ENCODE data around the gene SVOPL. TPM values are rescaled to one million over a fixed set of nuclear protein-coding genes. Genes with fewer than 3 reads are reported as not detected.

The SVOPL gene
- total and polyA plus RNA-seq, 9 donors = 0.08 TPM; not detected in 8

- peaks cover 41% of the 10 kb centered on the region for H3K9me3 ChIP-seq (replicated peaks; ENCODE audit: control insufficient read depth, low read depth, low read length)
- DNase-seq = no peak
- H3K27ac ChIP-seq (ENCODE audit: low read length) = no peak overlapping the region
- H3K4me1 ChIP-seq (ENCODE audit: control insufficient read depth, insufficient read depth, low read length) = no peaks in the 10 kb centered on the region
- 100% methylated on average over 1 of the region's 4 CpGs for WGBS (ENCODE audit: insufficient coverage)
- no peak overlapping the region for H3K4me3 ChIP-seq (ENCODE audit: low read length)
- peaks cover 53% of the 10 kb centered on the region for H3K36me3 ChIP-seq (ENCODE audit: control insufficient read depth, insufficient read depth, low read length)
- H3K27me3 ChIP-seq (ENCODE audit: control insufficient read depth, insufficient read depth, low read length) = no peaks in the 10 kb centered on the region
These were observed 147.4 kb downstream of the SVOPL start for GRCh38 chr7:138553805-138554204.

GRCh38 chr7:138551102-138551501, 150.1 kb downstream of the SVOPL start:
- no peak for DNase-seq
- Histone ChIP-seq H3K27ac (ENCODE audit: low read length) (no peak overlapping the region), H3K9me3 (replicated peaks; ENCODE audit: control insufficient read depth, low read depth, low read length) (peaks cover 14% of the 10 kb centered on the region), H3K4me3 (ENCODE audit: low read length) (no peak overlapping the region), H3K4me1 (ENCODE audit: control insufficient read depth, insufficient read depth, low read length) (no peaks in the 10 kb centered on the region), H3K36me3 (ENCODE audit: control insufficient read depth, insufficient read depth, low read length) (peaks cover 32% of the 10 kb centered on the region), H3K27me3 (ENCODE audit: control insufficient read depth, insufficient read depth, low read length) (no peaks in the 10 kb centered on the region)
- WGBS (ENCODE audit: insufficient coverage) = no CpG with 5 or more reads among the region's 3 CpGs

GRCh38 chr7:138550337-138550736, 150.8 kb downstream of the SVOPL start:
- WGBS (ENCODE audit: insufficient coverage) = no CpG with 5 or more reads among the region's 3 CpGs
- Histone ChIP-seq H3K27ac (ENCODE audit: low read length) (no peak overlapping the region), H3K27me3 (ENCODE audit: control insufficient read depth, insufficient read depth, low read length) (no peaks in the 10 kb centered on the region), H3K4me1 (ENCODE audit: control insufficient read depth, insufficient read depth, low read length) (no peaks in the 10 kb centered on the region), H3K36me3 (ENCODE audit: control insufficient read depth, insufficient read depth, low read length) (peaks cover 34% of the 10 kb centered on the region), H3K9me3 (replicated peaks; ENCODE audit: control insufficient read depth, low read depth, low read length) (peaks cover 9% of the 10 kb centered on the region), H3K4me3 (ENCODE audit: low read length) (no peak overlapping the region)
- DNase-seq = no peak

- Histone ChIP-seq H3K9me3 (replicated peaks; ENCODE audit: control insufficient read depth, low read depth, low read length) (peaks cover 4% of the 10 kb centered on the region), H3K4me3 (ENCODE audit: low read length) (no peak overlapping the region), H3K27ac (ENCODE audit: low read length) (no peak overlapping the region), H3K36me3 (ENCODE audit: control insufficient read depth, insufficient read depth, low read length) (peaks cover 33% of the 10 kb centered on the region), H3K27me3 (ENCODE audit: control insufficient read depth, insufficient read depth, low read length) (no peaks in the 10 kb centered on the region), H3K4me1 (ENCODE audit: control insufficient read depth, insufficient read depth, low read length) (no peaks in the 10 kb centered on the region)
- WGBS (ENCODE audit: insufficient coverage) = 100% methylated on average over 1 of the region's 1 CpG
- no peak for DNase-seq
These were observed 152.1 kb downstream of the SVOPL start for GRCh38 chr7:138549082-138549481.

- no peaks in the 10 kb centered on the region for H3K9me3 ChIP-seq (replicated peaks; ENCODE audit: control insufficient read depth, low read depth, low read length)
- H3K4me3 ChIP-seq (ENCODE audit: low read length) = no peak overlapping the region
- H3K27me3 ChIP-seq (ENCODE audit: control insufficient read depth, insufficient read depth, low read length) = no peaks in the 10 kb centered on the region
- H3K27ac ChIP-seq (ENCODE audit: low read length) = no peak overlapping the region
- DNase-seq = no peak
- H3K36me3 ChIP-seq (ENCODE audit: control insufficient read depth, insufficient read depth, low read length) = peaks cover 29% of the 10 kb centered on the region
- WGBS (ENCODE audit: insufficient coverage) = no CpG with 5 or more reads among the region's 2 CpGs
- no peaks in the 10 kb centered on the region for H3K4me1 ChIP-seq (ENCODE audit: control insufficient read depth, insufficient read depth, low read length)
These were observed 154.3 kb downstream of the SVOPL start for GRCh38 chr7:138546829-138547228.

- H3K4me1 ChIP-seq (ENCODE audit: control insufficient read depth, insufficient read depth, low read length) = no peaks in the 10 kb centered on the region
- no peaks in the 10 kb centered on the region for H3K27me3 ChIP-seq (ENCODE audit: control insufficient read depth, insufficient read depth, low read length)
- H3K36me3 ChIP-seq (ENCODE audit: control insufficient read depth, insufficient read depth, low read length) = peaks cover 34% of the 10 kb centered on the region
- H3K4me3 ChIP-seq (ENCODE audit: low read length) = no peak overlapping the region
- no peak for DNase-seq
- WGBS (ENCODE audit: insufficient coverage) = 65% methylated on average over 4 of the region's 5 CpGs
- no peaks in the 10 kb centered on the region for H3K9me3 ChIP-seq (replicated peaks; ENCODE audit: control insufficient read depth, low read depth, low read length)
- H3K27ac ChIP-seq (ENCODE audit: low read length) = no peak overlapping the region
These were observed 155.0 kb downstream of the SVOPL start for GRCh38 chr7:138546064-138546619.

GRCh38 chr7:138545123-138545522, 156.0 kb downstream of the SVOPL start:
- Histone ChIP-seq H3K27ac (ENCODE audit: low read length) (no peak overlapping the region), H3K27me3 (ENCODE audit: control insufficient read depth, insufficient read depth, low read length) (no peaks in the 10 kb centered on the region), H3K9me3 (replicated peaks; ENCODE audit: control insufficient read depth, low read depth, low read length) (no peaks in the 10 kb centered on the region), H3K4me1 (ENCODE audit: control insufficient read depth, insufficient read depth, low read length) (no peaks in the 10 kb centered on the region), H3K4me3 (ENCODE audit: low read length) (no peak overlapping the region), H3K36me3 (ENCODE audit: control insufficient read depth, insufficient read depth, low read length) (peaks cover 38% of the 10 kb centered on the region)
- WGBS (ENCODE audit: insufficient coverage) = 98% methylated on average over 4 of the region's 6 CpGs
- no peak for DNase-seq

Other genes with a start within 250 kb of the SVOPL start
- 13.7 TPM for gene TRIM24, start 241.1 kb downstream of the SVOPL start, total RNA-seq
- 10 to 100 TPM; 18.1 to 27.9 (median 23.9) TPM for gene TRIM24, start 241.1 kb downstream of the SVOPL start, polyA plus RNA-seq (ENCODE audit: insufficient read depth in 1 of 8, insufficient read length in 8 of 8, low replicate concordance in 1 of 8)
- gene TMEM213, start 96.6 kb upstream of the SVOPL start, total RNA-seq = not detected
- under 1 TPM; 0.04 to 0.18 (median 0.10) TPM for gene TMEM213, start 96.6 kb upstream of the SVOPL start, polyA plus RNA-seq (ENCODE audit: insufficient read depth in 1 of 8, insufficient read length in 8 of 8, low replicate concordance in 1 of 8)
- 0.04 TPM for gene ATP6V0A4, start 96.8 kb upstream of the SVOPL start, total RNA-seq
- gene ATP6V0A4, start 96.8 kb upstream of the SVOPL start, polyA plus RNA-seq (ENCODE audit: insufficient read depth in 1 of 8, insufficient read length in 8 of 8, low replicate concordance in 1 of 8) = under 1 TPM in 7 of 8 donors, not detected in 1; 0.08 to 0.18 (median 0.10) TPM